Stimulated activated CD8-positive, alpha-beta memory T cell treated with anti-CD3 and anti-CD28 coated beads, Interleukin-12 subunit alpha, Interleukin-12 subunit beta, amount 100 ng/mL, for 1 hour (primary cell): ENCODE results near the gene DDX42.
"Not testable (repeated sequence)": the region's sequence is repeated elsewhere in the genome, so short reads cannot be mapped to it uniquely, and the experiment has no call there.

Experiments used
- DNase-seq: peaks from one replicate; pipeline ENCODE4 v3.0.0-alpha.2; 2020; ENCODE audit warnings: low read depth

The DDX42 gene

DNA sequence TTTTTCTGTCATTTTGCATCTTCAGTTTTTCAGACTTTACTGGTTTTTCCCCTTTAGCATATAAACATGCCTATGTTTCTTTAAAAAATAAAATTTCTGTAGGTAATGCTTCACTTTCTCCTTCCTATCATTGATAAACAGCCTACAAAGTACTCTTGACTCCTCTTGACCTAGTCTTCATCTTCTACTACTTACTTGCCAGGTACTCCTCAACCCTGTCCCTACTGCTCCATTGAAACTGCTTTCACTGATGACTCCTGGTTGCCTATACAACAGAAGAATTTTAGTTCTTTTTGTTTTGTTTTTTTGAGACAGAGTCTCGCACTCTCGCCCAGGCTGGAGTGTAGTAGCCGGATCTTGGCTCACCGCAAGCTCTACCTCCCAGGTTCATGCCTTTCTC is 7.0 kb downstream of the DDX42 start:
- DNase-seq, result no peak

GRCh38 chr17:63783522-63783921 is 9.6 kb downstream of the DDX42 start:
- DNase-seq, result no peak

GRCh38 chr17:63785556-63785955 is 11.6 kb downstream of the DDX42 start:
- no peak for DNase-seq

DNA sequence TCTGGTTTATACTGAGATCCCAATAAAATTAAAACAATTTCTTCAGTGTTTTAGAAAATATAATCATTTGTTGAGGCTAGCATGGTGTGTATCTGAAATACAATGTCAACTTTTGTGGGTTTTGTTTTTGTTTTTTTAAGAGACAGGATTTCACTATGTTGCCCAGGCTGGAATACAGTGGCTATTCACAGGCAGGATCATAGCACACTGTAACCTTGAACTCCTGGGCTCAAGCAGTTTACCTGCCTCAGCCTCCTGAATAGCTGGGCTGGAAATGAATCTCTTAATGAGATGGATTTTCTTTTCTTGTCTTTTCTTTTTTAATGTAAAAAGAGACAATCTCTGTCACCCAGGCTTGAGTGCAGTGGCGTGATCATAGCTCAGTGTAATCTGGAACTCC is 12.1 kb downstream of the DDX42 start:
- DNase-seq, result no peak

DNA sequence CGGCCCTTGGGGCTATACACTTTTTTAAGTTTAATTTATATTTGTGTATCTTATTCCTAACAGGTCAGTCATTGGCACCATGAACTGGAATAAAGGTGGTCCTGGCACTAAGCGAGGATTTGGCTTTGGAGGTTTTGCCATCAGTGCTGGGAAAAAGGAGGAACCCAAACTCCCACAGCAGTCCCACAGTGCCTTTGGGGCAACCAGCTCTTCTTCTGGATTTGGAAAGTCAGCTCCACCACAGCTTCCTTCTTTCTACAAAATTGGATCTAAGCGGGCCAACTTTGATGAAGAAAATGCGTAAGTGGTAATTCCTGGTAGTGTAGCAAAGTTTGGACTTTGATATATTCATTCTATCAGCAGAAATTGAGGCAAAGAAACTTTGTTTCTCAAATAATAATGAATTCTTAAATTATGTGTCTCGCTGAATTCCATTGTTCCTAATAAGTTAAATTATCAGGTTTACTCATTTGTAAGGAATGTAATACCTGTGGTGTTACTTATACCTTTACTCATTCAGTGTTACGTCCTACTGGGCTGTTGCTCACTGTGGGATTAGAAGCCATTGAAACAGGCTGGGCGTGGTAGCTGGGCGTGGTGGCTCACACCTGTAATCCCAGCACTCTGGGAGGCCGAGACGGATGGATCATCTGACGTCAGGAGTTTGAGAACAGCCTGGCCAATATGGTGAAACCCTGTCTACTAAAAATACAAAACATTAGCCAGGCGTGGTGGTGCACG is 13.2 kb downstream of the DDX42 start:
- no peak for DNase-seq

DNA sequence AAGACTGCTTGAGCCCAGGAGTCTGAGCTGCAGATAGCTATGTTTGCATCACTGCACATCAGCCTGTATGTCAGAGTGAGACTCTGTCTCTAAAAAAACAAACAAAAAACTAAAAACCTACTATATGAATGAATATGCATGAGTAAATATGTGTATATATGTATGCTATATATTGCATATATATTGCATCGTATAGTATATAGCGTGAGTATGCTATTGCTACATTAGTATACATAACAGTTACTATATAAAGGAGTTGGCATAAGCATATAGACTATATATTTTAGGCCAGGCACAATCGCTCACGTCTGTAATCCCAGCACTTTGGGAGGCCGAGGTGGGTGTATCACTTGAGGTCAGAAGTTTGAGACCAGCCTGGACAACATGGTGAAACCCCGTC is 16.1 kb downstream of the DDX42 start:
- no peak for DNase-seq

DNA sequence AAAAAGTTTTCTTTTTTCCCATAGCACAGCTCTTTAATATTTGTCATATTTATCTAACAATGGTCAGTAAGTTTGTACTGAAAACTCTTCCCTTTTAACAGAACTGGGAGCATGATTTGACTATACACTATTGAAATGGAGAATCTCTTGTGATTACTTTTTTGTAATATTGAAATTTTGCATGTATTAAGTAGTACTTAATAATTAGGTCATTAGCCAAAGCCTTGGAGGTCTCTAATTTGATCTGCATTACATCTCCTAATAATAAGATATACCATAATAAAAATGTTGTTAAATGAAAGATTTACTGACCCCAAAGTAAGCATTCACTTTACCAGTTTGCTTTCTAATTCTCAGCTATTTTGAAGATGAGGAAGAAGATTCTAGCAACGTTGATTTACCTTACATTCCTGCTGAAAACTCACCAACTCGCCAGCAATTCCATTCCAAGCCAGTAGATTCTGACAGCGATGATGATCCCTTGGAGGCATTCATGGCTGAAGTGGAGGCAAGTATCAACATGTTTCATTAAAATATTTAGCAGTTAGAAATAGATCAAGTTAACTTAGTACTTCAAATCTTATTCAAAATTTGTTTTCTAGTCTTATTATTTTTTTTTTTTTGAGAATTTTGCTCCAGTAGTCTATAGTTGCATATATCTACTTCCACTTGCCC is 18.2 kb downstream of the DDX42 start:
- DNase-seq, result no peak

DNA sequence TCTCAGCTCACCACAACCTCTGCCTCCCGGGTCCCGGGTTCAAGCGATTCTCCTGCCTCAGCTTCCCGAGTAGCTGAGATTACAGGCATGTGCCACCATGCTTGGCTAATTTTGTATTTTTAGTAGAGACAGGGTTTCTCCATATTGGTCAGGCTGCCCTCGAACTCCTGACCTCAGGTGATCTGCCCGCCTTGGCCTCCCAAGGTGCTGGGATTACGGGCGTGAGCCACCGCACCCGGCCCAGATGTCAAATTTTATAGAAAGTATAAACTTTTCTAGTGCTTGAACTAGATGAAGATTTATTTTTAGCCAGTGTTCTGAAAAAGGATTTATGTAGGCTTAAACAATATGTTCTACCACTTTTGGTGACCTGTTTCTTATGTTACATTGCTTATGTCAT is 22.4 kb downstream of the DDX42 start:
- not testable (repeated sequence) for DNase-seq

GRCh38 chr17:63798572-63799106 is 24.7 kb downstream of the DDX42 start:
- no peak for DNase-seq

DNA sequence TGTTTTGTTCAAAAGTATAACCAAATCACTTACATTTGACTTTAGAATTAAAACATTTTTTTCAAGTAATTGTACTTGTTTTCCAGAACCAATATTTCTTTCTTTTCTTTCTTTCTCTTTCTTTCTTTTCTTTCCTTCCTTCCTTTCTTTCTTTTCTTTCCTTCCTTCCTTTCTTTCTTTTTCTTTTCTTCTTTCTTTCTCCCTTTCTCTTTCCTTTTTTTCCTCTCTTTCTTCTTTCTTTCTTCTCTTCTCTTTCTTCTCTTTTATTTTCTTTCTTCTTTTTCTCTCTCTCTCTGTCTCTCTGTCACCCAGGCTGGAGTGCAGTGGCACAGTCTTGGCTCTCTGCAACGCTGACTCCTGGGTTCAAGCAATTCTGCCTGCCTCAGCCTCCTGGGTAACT is 26.8 kb downstream of the DDX42 start:
- DNase-seq, result no peak

- no peak for DNase-seq
These were observed 30.4 kb downstream of the DDX42 start for GRCh38 chr17:63804328-63804727.

GRCh38 chr17:63805591-63805990 is 31.6 kb downstream of the DDX42 start:
- no peak for DNase-seq

DNA sequence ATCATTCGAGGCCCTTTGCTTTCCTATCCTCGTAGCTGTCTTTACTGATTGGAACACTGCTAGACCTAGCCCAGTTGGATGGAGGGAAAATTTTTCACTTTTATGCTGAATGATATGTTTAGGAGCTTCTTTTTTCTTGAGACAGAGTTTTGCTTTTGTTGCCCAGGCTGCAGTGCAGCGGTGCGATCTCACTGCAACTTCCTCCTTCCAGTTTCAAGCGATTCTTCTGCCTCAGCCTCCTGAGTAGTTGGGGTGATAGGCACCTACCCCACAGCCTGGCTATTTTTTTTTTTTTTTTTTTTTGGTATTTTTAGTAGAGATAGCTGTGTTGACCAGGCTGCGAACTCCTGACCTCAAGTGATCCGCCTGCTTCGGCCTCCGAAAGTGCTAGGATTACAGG is 36.0 kb downstream of the DDX42 start:
- DNase-seq, result no peak

- no peak for DNase-seq
These were observed 42.2 kb downstream of the DDX42 start for GRCh38 chr17:63816123-63816522.

GRCh38 chr17:63816669-63817068 is 42.7 kb downstream of the DDX42 start:
- DNase-seq, result no peak

- no peak for DNase-seq
These were observed 43.9 kb downstream of the DDX42 start for GRCh38 chr17:63817736-63818385.

DNA sequence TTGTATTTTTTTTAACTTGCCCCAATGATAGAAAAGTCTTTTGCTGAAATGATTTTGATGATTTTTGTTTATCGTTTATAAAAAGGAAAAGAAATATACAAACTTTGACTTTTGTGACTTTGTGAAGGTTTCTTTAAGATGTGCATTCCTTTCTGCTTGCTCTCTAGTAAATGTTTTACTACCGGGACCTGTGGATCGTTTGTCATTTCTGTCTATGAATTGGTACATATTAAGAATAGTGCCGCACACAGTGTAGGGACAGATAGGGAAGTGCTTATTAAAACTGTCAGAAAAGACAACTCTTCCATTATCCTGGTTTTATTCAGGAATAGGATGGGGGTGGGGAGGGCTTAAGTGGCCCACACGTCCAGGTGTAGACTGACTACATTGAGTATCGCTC is 45.2 kb downstream of the DDX42 start:
- DNase-seq, result no peak

DNA sequence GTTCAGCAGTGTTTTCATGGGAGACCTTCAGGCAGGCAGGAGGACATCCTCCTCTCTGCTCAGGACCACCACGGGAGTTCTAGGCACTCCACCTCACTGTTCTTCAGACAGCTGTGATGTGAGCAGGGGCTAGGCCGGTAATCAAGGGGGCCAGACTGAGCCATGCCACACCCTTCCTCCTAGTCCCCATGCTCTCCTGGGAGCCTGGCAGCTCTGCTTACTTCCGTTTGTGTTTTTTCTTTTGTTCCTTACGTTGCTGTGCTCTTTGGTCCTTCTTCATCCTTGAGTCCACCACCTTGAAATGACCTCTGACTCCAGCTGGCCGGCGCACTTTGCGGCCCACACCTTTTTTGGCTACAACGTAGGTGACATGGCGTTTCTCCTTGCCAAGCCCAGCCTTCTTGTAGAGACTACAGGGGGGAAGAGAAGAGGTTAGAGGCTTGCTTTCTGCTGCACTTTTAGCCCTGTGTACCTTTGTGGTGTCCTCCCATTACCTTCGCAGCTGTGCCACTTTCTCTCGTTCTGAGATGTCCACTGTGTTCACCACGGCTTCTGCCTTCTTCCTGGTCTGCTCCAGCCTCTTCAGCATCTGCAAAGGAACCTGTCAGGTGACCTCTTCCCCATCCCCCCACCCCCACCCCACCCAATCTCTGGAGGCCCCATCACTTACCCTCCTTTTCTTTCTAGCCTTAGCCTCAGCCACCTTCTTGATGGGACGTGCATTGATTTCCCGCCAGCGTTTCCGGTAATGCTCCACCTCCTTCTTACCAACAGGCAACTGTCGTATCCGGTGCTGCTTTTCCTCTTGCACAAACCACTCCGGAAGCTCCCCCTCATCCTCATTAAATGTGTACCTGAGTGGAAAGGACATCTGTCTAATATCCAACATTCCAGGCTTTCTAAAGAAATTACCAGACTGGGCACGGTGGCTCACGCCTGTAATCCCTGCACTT is 45.9 kb downstream of the DDX42 start:
- DNase-seq, result no peak

DNA sequence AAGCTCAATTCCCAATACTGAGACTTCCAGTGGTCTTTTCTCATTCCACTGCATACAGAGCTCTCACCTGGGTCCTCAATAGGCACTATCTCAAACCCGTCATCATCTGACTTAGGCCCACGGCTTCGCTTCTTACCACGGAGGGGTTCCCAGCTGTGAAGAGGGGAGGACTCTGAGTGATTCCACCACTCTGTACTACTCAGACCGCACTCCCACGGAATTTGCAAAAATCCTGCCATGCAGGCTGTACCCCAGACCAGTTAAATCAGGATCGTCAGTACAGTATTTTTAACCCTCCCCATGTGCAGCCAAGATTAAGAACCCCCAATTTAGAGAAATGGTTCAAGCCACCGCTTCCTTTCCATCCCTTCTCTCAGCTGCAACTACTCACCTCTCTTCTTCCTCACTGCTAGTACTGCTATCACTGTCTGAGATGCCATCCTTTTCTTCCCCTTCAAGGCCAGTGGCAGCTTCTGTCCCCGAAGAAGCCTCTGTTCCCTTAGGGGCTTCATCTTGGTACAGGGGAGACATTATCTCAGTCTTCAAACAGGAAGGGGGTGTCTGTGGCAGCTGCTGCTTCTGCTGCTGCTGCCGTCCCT is 47.1 kb downstream of the DDX42 start:
- no peak for DNase-seq

- DNase-seq, result no peak
These were observed 47.8 kb downstream of the DDX42 start for GRCh38 chr17:63821804-63822203.

DNA sequence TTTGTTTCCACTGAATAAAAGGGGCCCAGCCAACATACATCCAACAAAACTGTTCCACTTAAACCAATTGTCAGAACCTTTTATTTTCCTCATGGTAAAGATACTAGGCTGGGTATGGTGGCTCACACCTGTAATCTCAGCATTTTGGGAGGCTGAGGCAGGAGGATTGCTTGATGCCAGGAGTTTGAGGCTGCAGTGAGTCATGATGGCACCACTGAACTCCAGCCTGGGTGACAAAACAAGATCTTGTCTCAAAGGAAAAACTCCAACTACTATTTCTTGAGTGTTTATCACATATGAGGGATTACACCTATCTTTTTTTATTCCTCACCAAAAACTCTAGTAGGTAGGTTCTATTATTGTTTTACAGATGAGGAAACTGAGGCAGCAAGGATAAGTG is 48.6 kb downstream of the DDX42 start:
- DNase-seq, result no peak
